Measurements from ENCODE around the gene MARF1.

DNA sequence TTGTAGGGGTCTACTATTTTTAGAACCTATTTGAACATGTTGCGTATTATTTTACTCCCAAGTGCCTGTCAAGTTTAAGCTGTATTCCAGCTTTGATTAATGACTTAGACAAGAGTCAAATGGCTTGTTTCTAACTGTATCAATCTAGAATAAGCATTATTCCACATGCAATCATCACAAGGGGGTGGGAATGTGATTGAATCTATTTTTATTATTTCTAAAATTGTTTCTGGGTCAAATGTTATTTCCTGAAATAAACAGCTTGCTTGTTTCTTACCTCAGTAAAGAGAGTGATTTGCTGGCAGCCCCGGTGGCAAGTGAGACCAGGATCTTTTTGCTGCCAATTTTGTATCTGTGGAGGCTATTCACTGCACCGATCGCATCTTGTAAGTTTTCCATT is 21.5 kb downstream of the MARF1 start:
- TF ChIP-seq ELF1 (IDR thresholded peaks at IDR 0.05; ENCODE audit: borderline replicate concordance, low read depth) (no peak), POLR2AphosphoS5 (IDR thresholded peaks at IDR 0.05; ENCODE audit: low read depth, low read length) (no peak), POLR2A (IDR thresholded peaks at IDR 0.05; ENCODE audit: borderline replicate concordance, extremely low read depth, insufficient read depth, insufficient read length) (no peak)

All from HCT116 (cell line).